GM23338 (cell line): Measurements from ENCODE around the gene SETD1B. TPM values are rescaled to one million over a fixed set of nuclear protein-coding genes. Genes with fewer than 3 reads are reported as not detected.

Experiments
- ATAC-seq: fragments of 200-7000 bp; cut with Tn5 transposase; 3 replicates; pipeline ENCODE4 v1.9.1; 2020
- DNase-seq: peaks from one replicate; pipeline ENCODE4 v3.0.0-alpha.2; 2015; ENCODE audit warnings: low spot score
- H2AFZ ChIP-seq: fragments of 200-600 bp; sonication (generic); 2 replicates; pipeline ENCODE4 v1.8.0; 2016; ENCODE audit warnings: antibody characterized with exemption, mild to moderate bottlenecking, moderate library complexity
- H3F3A ChIP-seq: fragments of 200-600 bp; sonication (generic); replicated peaks from 2 replicates; pipeline ENCODE4 v1.8.0; 2017; ENCODE audit warnings: antibody characterized with exemption, mixed run types, low read depth
- H3K27ac ChIP-seq: fragments of 200-600 bp; sonication (generic); 2 replicates; pipeline ENCODE4 v1.6.1; 2016; ENCODE audit warnings: low read depth
- H3K27me3 ChIP-seq: fragments of 200-600 bp; sonication (generic); 2 replicates; pipeline ENCODE4 v1.8.0; 2016; ENCODE audit warnings: mild to moderate bottlenecking, mixed run types, moderate library complexity; ENCODE audit not compliant: insufficient read depth
- H3K36me3 ChIP-seq: fragments of 200-600 bp; sonication (generic); 2 replicates; pipeline ENCODE4 v1.8.0; 2016; ENCODE audit warnings: mild to moderate bottlenecking; ENCODE audit not compliant: insufficient read depth
- H3K4me1 ChIP-seq: fragments of 200-600 bp; sonication (generic); 2 replicates; pipeline ENCODE4 v1.8.0; 2016; ENCODE audit warnings: mild to moderate bottlenecking, moderate library complexity; ENCODE audit not compliant: insufficient read depth
- H3K4me2 ChIP-seq: fragments of 200-600 bp; sonication (generic); 2 replicates; pipeline ENCODE4 v1.7.1; 2017; ENCODE audit warnings: mixed run types
- H3K4me3 ChIP-seq: fragments of 200-600 bp; sonication (generic); 2 replicates; pipeline ENCODE4 v1.6.1; 2016; ENCODE audit warnings: mixed run types
- H3K79me2 ChIP-seq: fragments of 200-600 bp; sonication (generic); replicated peaks from 2 replicates; pipeline ENCODE4 v1.8.0; 2017; ENCODE audit warnings: mild to moderate bottlenecking; ENCODE audit not compliant: insufficient read depth
- H3K9me2 ChIP-seq: fragments of 200-600 bp; sonication (generic); 2 replicates; pipeline ENCODE4 v1.8.0; 2017; ENCODE audit not compliant: insufficient read depth
- H4K20me1 ChIP-seq: fragments of 200-600 bp; sonication (generic); replicated peaks from 2 replicates; pipeline ENCODE4 v1.8.0; 2017; ENCODE audit warnings: mild to moderate bottlenecking; ENCODE audit not compliant: insufficient read depth
- H3K27ac Mint-ChIP-seq: 2 replicates; pipeline ENCODE4 v1.8.0; 2020; ENCODE audit warnings: inconsistent platforms, mild to moderate bottlenecking, moderate library complexity, mixed read lengths
- H3K27me3 Mint-ChIP-seq: 3 replicates; pipeline ENCODE4 v1.8.0; 2022; ENCODE audit warnings: low read depth, mild to moderate bottlenecking, moderate library complexity, mixed read lengths, inconsistent platforms; ENCODE audit not compliant: insufficient read depth, poor library complexity
- H3K36me3 Mint-ChIP-seq: 3 replicates; pipeline ENCODE4 v1.8.0; 2021; ENCODE audit warnings: low read depth, mild to moderate bottlenecking, inconsistent platforms, moderate library complexity, mixed read lengths
- H3K4me1 Mint-ChIP-seq: 3 replicates; pipeline ENCODE4 v1.8.0; 2020; ENCODE audit warnings: mild to moderate bottlenecking, inconsistent platforms, mixed read lengths
- H3K4me3 Mint-ChIP-seq: 3 replicates; pipeline ENCODE4 v1.8.0; 2021; ENCODE audit warnings: moderate library complexity, mild to moderate bottlenecking, inconsistent platforms, mixed read lengths
- H3K9me3 Mint-ChIP-seq: 3 replicates; pipeline ENCODE4 v1.8.0; 2020; ENCODE audit warnings: moderate library complexity, mild to moderate bottlenecking, inconsistent platforms, mixed read lengths
- CREB1 ChIP-seq: fragments of 250-450 bp; sonication (Bioruptor Pico); IDR thresholded peaks from 2 replicates; pipeline ENCODE4 v1.5.0; 2020; ENCODE audit warnings: low read depth, mild to moderate bottlenecking, moderate library complexity
- ETS1 ChIP-seq: IDR thresholded peaks from 2 replicates; pipeline ENCODE4 v1.6.1; 2016; ENCODE audit warnings: antibody characterized with exemption
- EZH2phosphoT487 ChIP-seq: fragments of 200-600 bp; sonication (generic); IDR thresholded peaks from one replicate; pipeline ENCODE4 v1.8.1; 2018; ENCODE audit warnings: antibody characterized with exemption; ENCODE audit not compliant: unreplicated experiment
- POLR2AphosphoS5 ChIP-seq: IDR thresholded peaks from 2 replicates; pipeline ENCODE4 v1.6.1; 2016; ENCODE audit warnings: antibody characterized with exemption, low read depth
- STAT1 ChIP-seq: IDR thresholded peaks from one replicate; pipeline ENCODE4 v1.6.1; 2016; ENCODE audit warnings: antibody characterized with exemption; ENCODE audit not compliant: unreplicated experiment
- polyA plus RNA-seq: library from polyadenylated mRNA; unstranded; fragments of >200 nt; fragmentation: Nextera tagmentation; extraction: Ambion mirVana; gene quantifications from 2 replicates; pipeline ENCODE4 v1.2.1, GENCODE V29; 2016
- total RNA-seq: library from RNA; depleted of rRNA; stranded (reverse); fragments of >200 nt; shearing (Covaris generic); gene quantifications from 2 replicates; pipeline ENCODE4 v1.2.3, GENCODE V29; 2014
- TF ChIP-seq, protein P1 (sequence below), 2 experiments: fragments of 200-600 bp in 1 of 2; sonication (generic) in 1 of 2; conservative IDR thresholded peaks; 2 replicates each; pipeline versions ENCODE4 v1.5.1 to v1.6.1; 2016 to 2017; ENCODE audit warnings: antibody characterized with exemption in 2 of 2, low read depth in 2 of 2, mild to moderate bottlenecking in 2 of 2, moderate library complexity in 1 of 2
- TF ChIP-seq, protein P2 (sequence below): IDR thresholded peaks from one replicate; pipeline ENCODE4 v1.6.1; 2018; ENCODE audit warnings: antibody characterized with exemption; ENCODE audit not compliant: unreplicated experiment

Gene SETD1B
- total and polyA plus RNA-seq, 2 experiments from 2014 or later = 3.1 to 8.7 TPM

DNA sequence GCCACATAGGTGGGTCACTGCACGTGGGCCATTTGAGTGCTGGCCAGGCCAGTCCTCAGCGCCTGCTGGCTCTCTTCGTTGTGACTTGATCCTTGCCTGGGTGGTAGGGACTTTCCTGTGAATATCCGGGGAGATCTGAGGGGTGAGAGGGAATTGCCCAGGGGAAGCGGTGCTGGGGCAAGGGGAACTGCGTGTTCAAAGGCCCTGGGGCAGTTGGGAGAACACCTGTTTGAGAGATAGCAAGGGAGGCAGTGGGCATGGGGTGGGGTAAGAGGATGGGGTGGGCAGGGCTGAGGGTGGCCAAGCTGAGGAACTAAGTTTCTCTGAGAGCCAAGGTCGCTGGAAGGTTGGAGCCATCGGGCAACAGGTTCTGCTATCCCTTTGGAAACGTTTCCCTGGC lies 25.0 kb downstream of the SETD1B start (continued):
- TF ChIP-seq, protein P1, sequence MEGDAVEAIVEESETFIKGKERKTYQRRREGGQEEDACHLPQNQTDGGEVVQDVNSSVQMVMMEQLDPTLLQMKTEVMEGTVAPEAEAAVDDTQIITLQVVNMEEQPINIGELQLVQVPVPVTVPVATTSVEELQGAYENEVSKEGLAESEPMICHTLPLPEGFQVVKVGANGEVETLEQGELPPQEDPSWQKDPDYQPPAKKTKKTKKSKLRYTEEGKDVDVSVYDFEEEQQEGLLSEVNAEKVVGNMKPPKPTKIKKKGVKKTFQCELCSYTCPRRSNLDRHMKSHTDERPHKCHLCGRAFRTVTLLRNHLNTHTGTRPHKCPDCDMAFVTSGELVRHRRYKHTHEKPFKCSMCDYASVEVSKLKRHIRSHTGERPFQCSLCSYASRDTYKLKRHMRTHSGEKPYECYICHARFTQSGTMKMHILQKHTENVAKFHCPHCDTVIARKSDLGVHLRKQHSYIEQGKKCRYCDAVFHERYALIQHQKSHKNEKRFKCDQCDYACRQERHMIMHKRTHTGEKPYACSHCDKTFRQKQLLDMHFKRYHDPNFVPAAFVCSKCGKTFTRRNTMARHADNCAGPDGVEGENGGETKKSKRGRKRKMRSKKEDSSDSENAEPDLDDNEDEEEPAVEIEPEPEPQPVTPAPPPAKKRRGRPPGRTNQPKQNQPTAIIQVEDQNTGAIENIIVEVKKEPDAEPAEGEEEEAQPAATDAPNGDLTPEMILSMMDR (conservative IDR thresholded peaks at IDR 0.05; ENCODE audit: low read depth in 2 of 2) = no peak
- TF ChIP-seq CREB1 = no peak
- TF ChIP-seq, protein P2, sequence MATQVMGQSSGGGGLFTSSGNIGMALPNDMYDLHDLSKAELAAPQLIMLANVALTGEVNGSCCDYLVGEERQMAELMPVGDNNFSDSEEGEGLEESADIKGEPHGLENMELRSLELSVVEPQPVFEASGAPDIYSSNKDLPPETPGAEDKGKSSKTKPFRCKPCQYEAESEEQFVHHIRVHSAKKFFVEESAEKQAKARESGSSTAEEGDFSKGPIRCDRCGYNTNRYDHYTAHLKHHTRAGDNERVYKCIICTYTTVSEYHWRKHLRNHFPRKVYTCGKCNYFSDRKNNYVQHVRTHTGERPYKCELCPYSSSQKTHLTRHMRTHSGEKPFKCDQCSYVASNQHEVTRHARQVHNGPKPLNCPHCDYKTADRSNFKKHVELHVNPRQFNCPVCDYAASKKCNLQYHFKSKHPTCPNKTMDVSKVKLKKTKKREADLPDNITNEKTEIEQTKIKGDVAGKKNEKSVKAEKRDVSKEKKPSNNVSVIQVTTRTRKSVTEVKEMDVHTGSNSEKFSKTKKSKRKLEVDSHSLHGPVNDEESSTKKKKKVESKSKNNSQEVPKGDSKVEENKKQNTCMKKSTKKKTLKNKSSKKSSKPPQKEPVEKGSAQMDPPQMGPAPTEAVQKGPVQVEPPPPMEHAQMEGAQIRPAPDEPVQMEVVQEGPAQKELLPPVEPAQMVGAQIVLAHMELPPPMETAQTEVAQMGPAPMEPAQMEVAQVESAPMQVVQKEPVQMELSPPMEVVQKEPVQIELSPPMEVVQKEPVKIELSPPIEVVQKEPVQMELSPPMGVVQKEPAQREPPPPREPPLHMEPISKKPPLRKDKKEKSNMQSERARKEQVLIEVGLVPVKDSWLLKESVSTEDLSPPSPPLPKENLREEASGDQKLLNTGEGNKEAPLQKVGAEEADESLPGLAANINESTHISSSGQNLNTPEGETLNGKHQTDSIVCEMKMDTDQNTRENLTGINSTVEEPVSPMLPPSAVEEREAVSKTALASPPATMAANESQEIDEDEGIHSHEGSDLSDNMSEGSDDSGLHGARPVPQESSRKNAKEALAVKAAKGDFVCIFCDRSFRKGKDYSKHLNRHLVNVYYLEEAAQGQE = no peak
- no peak for TF ChIP-seq STAT1
- TF ChIP-seq EZH2phosphoT487 = no peak
- no peak for TF ChIP-seq ETS1
- no peak for TF ChIP-seq POLR2AphosphoS5

- Mint-ChIP-seq H3K36me3 (peaks cover 53% of the 10 kb centered on the region), H3K27ac (no peak overlapping the region; the same call in 1 of the 2 replicates), H3K4me1 (peaks cover 5% of the 10 kb centered on the region; the same call in 2 of the 3 replicates), H3K27me3 (no peaks in the 10 kb centered on the region), H3K9me3 (no peaks in the 10 kb centered on the region), H3K4me3 (no peak overlapping the region)
- Histone ChIP-seq H3F3A (peaks cover 3% of the 10 kb centered on the region; the same call in 1 of the 2 replicates), H3K27me3 (no peaks in the 10 kb centered on the region), H3K4me1 (no peaks in the 10 kb centered on the region), H3K4me2 (no peak overlapping the region), H2AFZ (no peak overlapping the region), H3K27ac (no peak overlapping the region), H3K9me2 (no peaks in the 10 kb centered on the region), H3K36me3 (no peaks in the 10 kb centered on the region), H4K20me1 (no peaks in the 10 kb centered on the region), H3K79me2 (no peaks in the 10 kb centered on the region), H3K4me3 (no peak overlapping the region)
- DNase-seq = no peak
- no peak for ATAC-seq
- TF ChIP-seq CREB1 = no peak
These were observed 25.6 kb downstream of the SETD1B start for GRCh38 chr12:121829250-121829918.
